Cardiac fibroblast (primary cell): Measurements from ENCODE around the gene SGPL1.

Source experiments
- DNase-seq, 2 donors: peaks; one replicate each; pipeline versions ENCODE4 v3.0.0 to v3.0.0-alpha.2; 2010; ENCODE audit warnings: low read depth in 2 of 2
- H3K4me3 ChIP-seq, 2 donors: replicated peaks in 1 of 2; 1 replicate in 1 of 2; 2 replicates in 1 of 2; pipeline ENCODE4 v1.5.1; 2011; ENCODE audit warnings: low read depth in 2 of 2, low read length in 2 of 2, mild to moderate bottlenecking in 2 of 2, moderate library complexity in 1 of 2
- TF ChIP-seq, protein P1 (sequence below): IDR thresholded peaks from one replicate; pipeline ENCODE4 v1.5.1; 2011; ENCODE audit warnings: low read depth, mild to moderate bottlenecking, low read length, inconsistent platforms

Gene SGPL1

DNA sequence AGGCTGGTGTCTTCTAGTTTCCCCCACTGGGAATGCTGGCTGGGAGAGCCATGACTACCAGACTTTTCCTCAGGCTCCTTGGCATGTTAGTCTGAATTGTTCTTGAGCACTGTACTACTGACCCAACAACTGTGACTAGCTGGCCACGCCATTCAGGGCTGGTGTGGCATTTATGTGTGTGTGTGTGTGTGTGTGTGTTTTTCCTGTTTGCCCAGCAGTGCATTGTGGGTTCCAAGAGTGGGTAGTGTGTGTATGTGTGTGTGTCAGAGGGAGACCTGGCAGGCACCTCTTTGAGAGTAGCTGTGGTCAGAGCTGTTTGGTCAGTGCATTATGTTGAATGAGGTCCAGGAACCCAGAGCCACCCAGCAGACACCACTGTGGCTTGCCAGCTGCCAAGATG, 63.5 kb downstream of the SGPL1 start:
- no peak for DNase-seq
- H3K4me3 ChIP-seq: no peak overlapping the region

DNA sequence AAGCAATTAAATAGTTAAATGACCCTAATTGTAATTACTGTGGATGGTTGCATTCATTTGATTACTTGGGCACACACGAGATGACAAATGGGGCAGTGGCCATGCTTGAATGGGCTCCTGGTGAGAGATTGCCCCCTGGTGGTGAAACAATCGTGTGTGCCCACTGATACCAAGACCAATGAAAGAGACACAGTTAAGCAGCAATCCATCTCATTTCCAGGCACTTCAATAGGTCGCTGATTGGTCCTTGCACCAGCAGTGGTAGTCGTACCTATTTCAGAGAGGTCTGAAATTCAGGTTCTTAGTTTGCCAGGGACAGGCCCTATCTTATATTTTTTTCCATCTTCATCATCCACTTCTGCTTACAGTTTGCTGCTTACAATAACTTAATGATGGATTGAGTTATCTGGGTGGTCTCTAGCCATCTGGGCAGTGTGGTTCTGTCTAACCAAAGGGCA, 64.4 kb downstream of the SGPL1 start:
- DNase-seq: peak; percentile 88
- TF ChIP-seq, protein P1, sequence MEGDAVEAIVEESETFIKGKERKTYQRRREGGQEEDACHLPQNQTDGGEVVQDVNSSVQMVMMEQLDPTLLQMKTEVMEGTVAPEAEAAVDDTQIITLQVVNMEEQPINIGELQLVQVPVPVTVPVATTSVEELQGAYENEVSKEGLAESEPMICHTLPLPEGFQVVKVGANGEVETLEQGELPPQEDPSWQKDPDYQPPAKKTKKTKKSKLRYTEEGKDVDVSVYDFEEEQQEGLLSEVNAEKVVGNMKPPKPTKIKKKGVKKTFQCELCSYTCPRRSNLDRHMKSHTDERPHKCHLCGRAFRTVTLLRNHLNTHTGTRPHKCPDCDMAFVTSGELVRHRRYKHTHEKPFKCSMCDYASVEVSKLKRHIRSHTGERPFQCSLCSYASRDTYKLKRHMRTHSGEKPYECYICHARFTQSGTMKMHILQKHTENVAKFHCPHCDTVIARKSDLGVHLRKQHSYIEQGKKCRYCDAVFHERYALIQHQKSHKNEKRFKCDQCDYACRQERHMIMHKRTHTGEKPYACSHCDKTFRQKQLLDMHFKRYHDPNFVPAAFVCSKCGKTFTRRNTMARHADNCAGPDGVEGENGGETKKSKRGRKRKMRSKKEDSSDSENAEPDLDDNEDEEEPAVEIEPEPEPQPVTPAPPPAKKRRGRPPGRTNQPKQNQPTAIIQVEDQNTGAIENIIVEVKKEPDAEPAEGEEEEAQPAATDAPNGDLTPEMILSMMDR: peak; percentile 89
- no peak overlapping the region for H3K4me3 ChIP-seq

More for the DNA sequence above, 63.5 kb downstream of the SGPL1 start:
- TF ChIP-seq, protein P1: no peak

DNA sequence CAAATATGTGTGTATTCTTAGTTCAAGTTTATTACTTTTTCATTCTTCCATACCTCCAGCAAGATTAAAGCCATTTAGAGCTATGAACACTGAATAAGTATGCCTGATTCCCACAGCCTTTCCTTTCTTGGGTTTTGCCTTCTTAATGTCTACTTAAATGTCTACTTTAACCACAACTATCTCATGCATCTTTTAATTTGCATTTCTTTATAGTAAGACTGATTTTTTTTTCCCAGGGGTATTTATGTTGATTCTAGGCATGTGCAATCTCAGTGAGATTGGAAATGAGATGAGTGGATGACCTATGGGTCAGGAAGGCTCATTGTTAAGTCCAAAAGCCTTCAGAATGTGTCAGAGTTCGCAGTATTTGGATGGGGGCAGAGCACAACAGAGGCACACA, 69.0 kb downstream of the SGPL1 start:
- TF ChIP-seq, protein P1: no peak
- H3K4me3 ChIP-seq: no peak overlapping the region

DNA sequence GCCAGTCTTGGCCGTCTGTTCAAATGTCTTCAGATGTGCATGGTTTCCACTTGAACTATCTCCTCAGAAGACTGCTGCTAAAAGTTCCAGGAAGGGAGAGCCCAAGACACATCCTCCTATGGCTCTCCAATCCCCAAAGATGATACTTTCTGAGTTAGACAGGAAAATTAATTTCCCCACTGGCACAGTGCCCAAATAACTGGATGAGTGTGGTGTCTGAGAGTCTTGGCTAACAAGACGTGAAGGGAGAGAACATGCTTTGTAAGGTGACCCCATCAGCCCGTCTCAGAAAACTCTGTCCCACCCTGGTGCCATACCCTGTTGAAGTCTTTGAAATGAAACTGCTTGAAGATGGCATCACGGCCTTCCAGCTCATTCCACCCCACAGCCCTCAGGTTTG, 69.7 kb downstream of the SGPL1 start:
- TF ChIP-seq, protein P1: no peak
- DNase-seq: no peak
- no peak overlapping the region for H3K4me3 ChIP-seq

More for the DNA sequence above, 69.0 kb downstream of the SGPL1 start:
- no peak for DNase-seq

DNA sequence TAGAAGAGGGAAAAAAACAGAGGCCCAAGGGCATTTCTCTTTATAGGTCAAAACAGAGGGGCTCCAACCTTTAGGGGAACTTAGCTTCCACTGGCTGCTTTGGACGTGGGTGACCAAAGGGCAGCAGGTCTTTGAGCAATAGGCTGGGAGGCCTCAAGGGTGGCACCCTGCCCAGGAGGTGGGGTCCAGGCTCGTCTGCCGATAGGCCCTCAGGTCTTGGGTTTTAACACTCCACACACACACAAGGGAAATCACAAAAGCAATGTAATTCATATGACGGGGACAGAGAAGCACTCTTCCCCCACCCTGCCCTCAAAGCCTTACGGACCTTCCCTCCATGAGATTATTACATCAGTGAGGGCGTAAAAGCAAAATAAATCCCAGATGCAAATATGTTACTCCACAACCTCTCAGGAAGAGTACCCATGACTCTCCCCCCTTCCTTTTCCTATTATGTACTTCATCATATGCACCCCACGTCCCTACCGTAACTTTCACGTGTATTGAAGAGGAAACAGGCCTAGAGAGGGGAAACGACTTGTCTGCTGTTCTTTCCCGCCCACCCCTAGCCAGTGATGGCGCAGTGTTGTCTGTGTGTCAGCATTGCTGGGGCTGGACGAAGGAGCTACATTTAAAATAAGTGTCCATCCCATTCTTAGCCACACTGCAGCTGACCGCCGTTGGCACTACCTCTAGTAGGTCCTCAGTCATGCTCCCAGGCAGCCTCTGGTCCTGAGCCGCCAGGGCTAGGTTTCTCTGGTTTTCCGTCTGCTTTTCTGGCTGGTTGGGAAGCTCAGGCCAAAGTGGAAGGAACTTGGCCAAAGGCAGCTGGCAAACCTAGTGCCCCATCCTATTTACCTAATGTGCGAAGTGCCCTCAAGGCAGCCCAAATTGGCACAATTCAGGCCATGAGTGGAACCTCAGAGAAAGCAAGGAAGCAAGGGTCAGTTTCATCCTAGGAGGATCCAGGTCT, 70.5 kb downstream of the SGPL1 start:
- DNase-seq: no peak
- TF ChIP-seq, protein P1: no peak
- H3K4me3 ChIP-seq: no peak overlapping the region

DNA sequence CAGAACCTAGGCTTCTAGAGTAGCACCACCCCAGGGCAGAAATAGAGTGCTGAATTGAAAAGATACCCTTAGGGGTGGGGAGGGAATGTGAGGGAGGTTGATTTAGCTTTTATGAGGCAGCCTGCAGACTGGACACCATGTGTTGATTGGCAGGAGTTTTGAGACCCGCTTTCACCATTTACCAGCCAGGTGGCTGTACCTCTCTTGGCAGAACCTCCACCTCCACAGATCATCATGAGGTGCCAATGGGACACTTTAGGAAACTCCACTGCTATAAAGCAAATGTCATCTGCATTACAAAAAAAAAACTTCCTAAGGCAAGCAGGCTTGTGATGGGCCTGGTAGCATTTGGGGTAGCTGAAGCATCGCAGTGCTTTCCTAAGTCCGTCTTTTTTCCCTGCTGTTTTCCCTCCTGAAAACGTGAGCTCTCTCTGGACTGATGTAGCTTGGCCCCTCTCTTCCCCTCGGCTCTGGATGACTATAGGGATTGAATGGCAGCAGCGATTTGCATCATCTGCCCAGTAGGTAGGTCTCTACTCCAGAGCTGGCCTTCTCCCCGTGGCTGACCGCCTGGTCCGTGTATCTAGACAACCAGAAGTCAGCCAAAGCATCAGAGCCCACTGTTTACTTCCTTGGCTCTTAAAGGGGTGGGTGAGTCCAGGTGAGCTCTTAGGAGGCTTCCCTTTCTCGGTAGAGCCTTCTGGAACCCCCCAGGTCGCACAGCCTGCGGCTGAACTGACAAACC, 71.3 kb downstream of the SGPL1 start:
- H3K4me3 ChIP-seq: peak overlapping the region; percentile 68 to 75
- DNase-seq: no peak
- TF ChIP-seq, protein P1: no peak
